Left lung (tissue), 10 donors: ENCODE measurements around the gene NTF3. TPM values are rescaled to one million over a fixed set of nuclear protein-coding genes. Genes with fewer than 3 reads are reported as not detected.

Source experiments
- ATAC-seq: fragments of 200-7000 bp; cut with Tn5 transposase; one replicate; pipeline ENCODE4 v1.9.1; 2020; ENCODE audit warnings: moderate library complexity
- DNase-seq, 4 donors: peaks; one replicate each; pipeline ENCODE4 v3.0.0-alpha.2; 2013 to 2020
- H3K27ac ChIP-seq, 2 donors: fragments of 200-600 bp; sonication (generic) in 1 of 2; one replicate each; pipeline versions ENCODE4 v1.5.0 to v1.8.0; 2020 to 2021
- H3K27me3 ChIP-seq, 2 donors: fragments of 200-600 bp; sonication (generic) in 1 of 2; one replicate each; pipeline versions ENCODE4 v1.5.0 to v1.8.0; 2020 to 2021
- H3K36me3 ChIP-seq, 2 donors: fragments of 200-600 bp; sonication (generic) in 1 of 2; one replicate each; pipeline versions ENCODE4 v1.5.0 to v1.8.0; 2020 to 2021
- H3K4me1 ChIP-seq, 2 donors: fragments of 200-600 bp; one replicate each; pipeline ENCODE4 v1.8.0; 2021
- H3K4me3 ChIP-seq, 2 donors: fragments of 200-600 bp; sonication (generic) in 1 of 2; one replicate each; pipeline versions ENCODE4 v1.5.0 to v1.8.0; 2020 to 2021; ENCODE audit warnings: mild to moderate bottlenecking in 1 of 2
- H3K9me3 ChIP-seq, 2 donors: fragments of 200-600 bp; sonication (generic) in 1 of 2; one replicate each; pipeline versions ENCODE4 v1.5.0 to v1.8.0; 2020 to 2021
- intact Hi-C, 2 donors: fragments of 100-400 bp; cut with DNase I; formaldehyde crosslinking; loops; one replicate each; pipeline versions ENCODE4 v1.11.2 to v1.14.2; 2022
- polyA plus RNA-seq, 6 donors: library from polyadenylated mRNA; unstranded; fragments of 120-200 nt; gene quantifications; one replicate each; pipeline ENCODE4 v1.2.1, GENCODE V29; 2013; ENCODE audit not compliant: insufficient read length in 6 of 6
- total RNA-seq, 2 donors: library from RNA; stranded (reverse); fragmentation: NEBNext Ultra II Directional; extraction: Animal tissue kit (Norgen Biotek cat#: 25700); gene quantifications; one replicate each; pipeline ENCODE4 v1.2.1, GENCODE V29; 2021
- TF ChIP-seq, protein P1 (sequence below), 2 donors: fragments of 200-600 bp; sonication (generic) in 1 of 2; IDR thresholded peaks; one replicate each; pipeline versions ENCODE4 v1.5.0 to v1.8.0; 2021; ENCODE audit warnings: antibody characterized with exemption in 2 of 2
- donor health status: DM: no; HTN: yes; CAD: no.
- donor health status: DM: no; HTN: no; CAD: no.

NTF3 gene
- total and polyA plus RNA-seq, 8 donors, result 0.35 to 5.1 (median 2.8) TPM

- no peak for ATAC-seq
- peaks cover 0 to 11% of the 10 kb centered on the region in 2 donors for H3K4me1 ChIP-seq
- H3K9me3 ChIP-seq, result no peaks in the 10 kb centered on the region
- no peak overlapping the region for H3K4me3 ChIP-seq
- no peaks in the 10 kb centered on the region for H3K36me3 ChIP-seq
- no peak overlapping the region for H3K27ac ChIP-seq
- TF ChIP-seq, protein P1, sequence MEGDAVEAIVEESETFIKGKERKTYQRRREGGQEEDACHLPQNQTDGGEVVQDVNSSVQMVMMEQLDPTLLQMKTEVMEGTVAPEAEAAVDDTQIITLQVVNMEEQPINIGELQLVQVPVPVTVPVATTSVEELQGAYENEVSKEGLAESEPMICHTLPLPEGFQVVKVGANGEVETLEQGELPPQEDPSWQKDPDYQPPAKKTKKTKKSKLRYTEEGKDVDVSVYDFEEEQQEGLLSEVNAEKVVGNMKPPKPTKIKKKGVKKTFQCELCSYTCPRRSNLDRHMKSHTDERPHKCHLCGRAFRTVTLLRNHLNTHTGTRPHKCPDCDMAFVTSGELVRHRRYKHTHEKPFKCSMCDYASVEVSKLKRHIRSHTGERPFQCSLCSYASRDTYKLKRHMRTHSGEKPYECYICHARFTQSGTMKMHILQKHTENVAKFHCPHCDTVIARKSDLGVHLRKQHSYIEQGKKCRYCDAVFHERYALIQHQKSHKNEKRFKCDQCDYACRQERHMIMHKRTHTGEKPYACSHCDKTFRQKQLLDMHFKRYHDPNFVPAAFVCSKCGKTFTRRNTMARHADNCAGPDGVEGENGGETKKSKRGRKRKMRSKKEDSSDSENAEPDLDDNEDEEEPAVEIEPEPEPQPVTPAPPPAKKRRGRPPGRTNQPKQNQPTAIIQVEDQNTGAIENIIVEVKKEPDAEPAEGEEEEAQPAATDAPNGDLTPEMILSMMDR (IDR thresholded peaks at IDR 0.05), result no peak
- intact Hi-C loops, result no loop called here
- peak in 1 of 4 donors; percentile 58 for DNase-seq
- H3K27me3 ChIP-seq, result peaks cover 25 to 81% of the 10 kb centered on the region in 2 donors
Measured at GRCh38 chr12:5437589-5437988, 5.7 kb downstream of the NTF3 start.

DNA sequence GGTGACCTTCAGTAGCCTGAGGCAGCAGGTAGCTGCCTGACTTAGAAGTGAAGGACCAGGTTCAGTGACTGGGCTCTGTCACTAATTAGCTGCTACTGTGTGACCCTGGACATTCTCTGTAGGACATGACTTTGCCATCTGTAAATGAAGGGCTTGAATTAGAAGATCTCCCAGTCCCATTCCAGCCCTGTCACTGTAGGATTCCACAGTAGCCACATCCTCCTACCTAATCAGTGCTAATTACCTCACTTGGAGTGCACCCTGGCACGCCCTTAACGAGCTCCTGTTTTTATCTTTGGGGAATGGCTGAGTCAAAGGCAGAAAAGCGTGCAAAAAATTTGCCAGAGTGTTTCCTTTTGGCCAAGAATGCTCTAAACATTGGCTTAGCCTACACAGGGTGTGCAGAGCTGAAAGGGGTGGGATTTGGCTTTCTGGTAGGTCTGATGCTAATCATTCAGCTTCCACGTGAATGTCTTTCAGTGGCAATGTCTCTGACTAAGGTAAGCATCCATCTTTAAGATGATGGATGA is 6.8 kb downstream of the NTF3 start:
- Histone ChIP-seq H3K27me3 (peaks cover 14 to 77% of the 10 kb centered on the region in 2 donors), H3K9me3 (no peaks in the 10 kb centered on the region), H3K4me3 (no peak overlapping the region), H3K36me3 (no peaks in the 10 kb centered on the region), H3K4me1 (no peaks in the 10 kb centered on the region), H3K27ac (no peak overlapping the region)
- intact Hi-C loops, result no loop called here
- TF ChIP-seq, protein P1 (IDR thresholded peaks at IDR 0.05), result no peak
- DNase-seq, result no peak
- no peak for ATAC-seq

- intact Hi-C loops, result no loop called here
Measured at GRCh38 chr12:5439371-5439771, 7.5 kb downstream of the NTF3 start.

GRCh38 chr12:5439788-5440300 is 7.9 kb downstream of the NTF3 start:
- Histone ChIP-seq H3K4me3 (no peak overlapping the region), H3K36me3 (no peaks in the 10 kb centered on the region), H3K27me3 (peaks cover 5 to 73% of the 10 kb centered on the region in 2 donors), H3K4me1 (no peaks in the 10 kb centered on the region), H3K27ac (no peak overlapping the region), H3K9me3 (no peaks in the 10 kb centered on the region)
- ATAC-seq (no peak), DNase-seq (no peak)
- TF ChIP-seq, protein P1 (IDR thresholded peaks at IDR 0.05), result no peak
- intact Hi-C loops, result loop anchor here in 1 of 2 donors (10.0 kb wide), 1 partner anchor 265 kb away; no protein-coding TSS in a partner anchor

More at GRCh38 chr12:5439371-5439771, 7.5 kb downstream of the NTF3 start:
- H3K27ac ChIP-seq, result no peak overlapping the region
- DNase-seq (no peak), ATAC-seq (no peak)
- H3K36me3 ChIP-seq, result no peaks in the 10 kb centered on the region
- TF ChIP-seq, protein P1 (IDR thresholded peaks at IDR 0.05), result no peak
- H3K4me3 ChIP-seq, result no peak overlapping the region
- H3K27me3 ChIP-seq, result peaks cover 9 to 73% of the 10 kb centered on the region in 2 donors
- no peaks in the 10 kb centered on the region for H3K4me1 ChIP-seq
- H3K9me3 ChIP-seq, result no peaks in the 10 kb centered on the region

DNA sequence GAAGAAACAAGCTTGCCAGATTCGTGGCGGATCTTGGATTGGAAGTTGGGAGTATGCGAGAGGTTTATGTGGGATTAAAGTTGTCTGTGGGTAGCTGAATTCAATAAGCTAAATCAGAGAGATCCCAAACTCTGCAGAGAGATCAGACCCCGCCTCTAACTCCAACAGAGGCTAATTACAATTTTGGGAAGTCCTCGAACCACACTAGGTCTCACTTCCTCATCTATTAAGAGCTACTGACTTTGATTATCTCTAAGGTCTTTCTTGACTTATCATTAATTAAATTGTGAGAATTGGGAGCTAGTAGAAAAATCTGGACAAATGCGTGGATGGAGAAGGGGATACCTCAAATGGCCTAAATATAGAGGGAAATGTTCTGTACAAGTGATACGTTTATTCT is 9.1 kb downstream of the NTF3 start:
- TF ChIP-seq, protein P1 (IDR thresholded peaks at IDR 0.05), result no peak
- Histone ChIP-seq H3K4me1 (no peaks in the 10 kb centered on the region), H3K9me3 (no peaks in the 10 kb centered on the region), H3K27ac (no peak overlapping the region), H3K27me3 (peaks cover 0 to 62% of the 10 kb centered on the region in 2 donors), H3K4me3 (no peak overlapping the region), H3K36me3 (no peaks in the 10 kb centered on the region)
- ATAC-seq (no peak), DNase-seq (no peak)
- intact Hi-C loops, result loop anchor here in 1 of 2 donors (10.0 kb wide), 1 partner anchor 266 kb away; no protein-coding TSS in a partner anchor
